ENCODE measurements around the gene ANKRD60. TPM values are rescaled to one million over a fixed set of nuclear protein-coding genes. Genes with fewer than 3 reads are reported as not detected.

The ANKRD60 gene
- polyA plus RNA-seq, 2 of the 4 experiments (the other 2 are of a cell fraction): not detected

DNA sequence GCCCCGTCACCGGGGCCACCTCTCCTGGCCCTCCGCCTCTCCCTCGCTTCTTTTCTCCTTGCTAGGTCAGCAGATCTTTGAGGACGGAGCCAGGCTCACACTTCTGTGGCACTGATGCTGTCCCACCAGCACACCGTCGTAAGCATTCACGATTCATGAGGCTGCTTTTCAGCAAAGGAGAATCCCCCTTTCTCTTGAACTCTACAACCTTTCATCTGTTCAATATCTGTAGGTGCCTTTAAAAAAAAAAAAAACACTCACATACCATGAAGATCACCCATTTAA lies 31.3 kb downstream of the ANKRD60 start:
- Histone ChIP-seq H3K27ac (no peak overlapping the region), H3K4me3 (no peak overlapping the region), H3K9me3 (no peaks in the 10 kb centered on the region), H3K4me2 (no peak overlapping the region), H3K4me1 (no peaks in the 10 kb centered on the region)
- ChIA-PET POLR2A (interaction anchor here (0.7 kb wide), 1 partner anchor 629 kb away, joined by 4 read pairs; no protein-coding TSS in a partner anchor), CTCF (interaction anchor here (0.6 to 9.1 kb wide), 4 partner anchors 12 to 784 kb away, joined by 3 to 65 read pairs (median 3); no protein-coding TSS in a partner anchor)
- no peak for DNase-seq (ENCODE audit: low read depth in 1 of 2, low spot score in 1 of 2)
- WGBS (ENCODE audit: missing lambda C conversion rate): 87% methylated on average over 8 of the region's 8 CpGs
- no peak for TF ChIP-seq CHD4 (IDR thresholded peaks at IDR 0.05; ENCODE audit: borderline replicate concordance)
- no peak for TF ChIP-seq EHF (CRISPR knock-in tag; IDR thresholded peaks at IDR 0.05)
- no peak for TF ChIP-seq ZFP36 (IDR thresholded peaks at IDR 0.05; ENCODE audit: borderline replicate concordance, partially characterized antibody)
- no peak for TF ChIP-seq ESRRA (IDR thresholded peaks at IDR 0.05; ENCODE audit: borderline replicate concordance, low read length)
- TF ChIP-seq CBX8 (IDR thresholded peaks at IDR 0.05): no peak
- no peak for TF ChIP-seq EP300 (IDR thresholded peaks at IDR 0.05)
- TF ChIP-seq MAFK (IDR thresholded peaks at IDR 0.05; ENCODE audit: partially characterized antibody): no peak
- no peak for TF ChIP-seq TP53 (CRISPR knock-in tag; IDR thresholded peaks at IDR 0.05)
- no peak for TF ChIP-seq CTCF (IDR thresholded peaks at IDR 0.05)
- TF ChIP-seq CHD2 (IDR thresholded peaks at IDR 0.05; ENCODE audit: low read length, partially characterized antibody): no peak
- TF ChIP-seq PBX3 (IDR thresholded peaks at IDR 0.05): no peak
- TF ChIP-seq HEYL (CRISPR knock-in tag; IDR thresholded peaks at IDR 0.05): no peak
- TF ChIP-seq JUNB (IDR thresholded peaks at IDR 0.05): no peak
- no peak for TF ChIP-seq ELK1 (IDR thresholded peaks at IDR 0.05; ENCODE audit: low read depth, low read length)
- TF ChIP-seq HOXB5 (CRISPR knock-in tag; IDR thresholded peaks at IDR 0.05): no peak
- no peak for TF ChIP-seq HOXA7 (CRISPR knock-in tag; IDR thresholded peaks at IDR 0.05)
- TF ChIP-seq NR3C1 (IDR thresholded peaks at IDR 0.05): no peak
- FAIRE-seq: no peak
- ATAC-seq: no peak

DNA sequence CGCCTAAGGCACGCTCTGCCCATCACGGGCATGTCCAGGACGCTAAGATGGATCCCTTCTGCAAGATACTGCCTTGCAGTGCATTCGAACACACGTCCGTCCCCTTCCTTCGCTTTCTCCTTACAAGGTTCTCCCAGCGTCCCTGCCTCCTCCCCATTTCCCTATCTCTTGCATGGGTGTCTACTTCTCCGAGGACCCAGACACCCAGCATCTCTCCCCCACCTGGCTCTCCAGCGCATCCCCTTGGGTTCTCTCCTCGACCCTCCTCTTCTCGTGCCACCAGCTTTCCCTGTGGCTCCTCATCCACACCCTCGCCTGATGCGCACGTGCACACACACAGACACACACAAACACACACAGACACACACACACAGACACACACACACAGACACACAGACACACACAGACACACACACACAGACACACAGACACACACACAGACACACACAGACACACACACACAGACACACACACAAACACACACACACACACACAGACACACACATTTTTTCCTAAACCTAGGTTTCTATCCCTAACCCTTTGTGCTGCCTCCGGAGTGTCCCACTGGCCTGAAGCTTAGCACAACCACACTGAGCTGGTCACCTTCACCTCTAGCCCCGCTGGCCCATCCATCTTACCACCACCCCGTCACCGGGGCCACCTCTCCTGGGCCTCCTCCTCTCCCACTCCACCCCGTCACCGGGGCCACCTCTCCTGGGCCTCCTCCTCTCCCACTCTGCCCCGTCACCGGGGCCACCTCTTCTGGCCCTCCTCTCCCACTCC lies 31.9 kb downstream of the ANKRD60 start:
- FAIRE-seq (no peak), ATAC-seq (no peak; a peak in 1 of 6 replicates), DNase-seq (ENCODE audit: low read depth in 1 of 2, low spot score in 1 of 2) (no peak)
- CTCF ChIA-PET: interaction anchor here (0.7 to 9.1 kb wide), 2 partner anchors 12 to 599 kb away, joined by 3 to 65 read pairs; no protein-coding TSS in a partner anchor
- H3K27ac ChIP-seq: no peak overlapping the region
- TF ChIP-seq PHF8 (IDR thresholded peaks at IDR 0.05; ENCODE audit: borderline replicate concordance, low read depth) (no peak), CBX8 (IDR thresholded peaks at IDR 0.05) (no peak), GATA3 (IDR thresholded peaks at IDR 0.05; ENCODE audit: borderline replicate concordance) (no peak), RCOR1 (IDR thresholded peaks at IDR 0.05; ENCODE audit: low read depth, low read length) (no peak), CTCF (IDR thresholded peaks at IDR 0.05) (no peak), USF2 (IDR thresholded peaks at IDR 0.05) (no peak), MYC (IDR thresholded peaks at IDR 0.05; ENCODE audit: borderline replicate concordance, low read length) (no peak), PBX3 (IDR thresholded peaks at IDR 0.05) (no peak), EHMT2 (IDR thresholded peaks at IDR 0.05; ENCODE audit: low read depth) (no peak), JUN (IDR thresholded peaks at IDR 0.05) (no peak)
- TF ChIP-seq, protein P1, sequence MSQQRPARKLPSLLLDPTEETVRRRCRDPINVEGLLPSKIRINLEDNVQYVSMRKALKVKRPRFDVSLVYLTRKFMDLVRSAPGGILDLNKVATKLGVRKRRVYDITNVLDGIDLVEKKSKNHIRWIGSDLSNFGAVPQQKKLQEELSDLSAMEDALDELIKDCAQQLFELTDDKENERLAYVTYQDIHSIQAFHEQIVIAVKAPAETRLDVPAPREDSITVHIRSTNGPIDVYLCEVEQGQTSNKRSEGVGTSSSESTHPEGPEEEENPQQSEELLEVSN (IDR thresholded peaks at IDR 0.05; ENCODE audit: borderline replicate concordance, low read depth): no peak
- TF ChIP-seq, protein P2, sequence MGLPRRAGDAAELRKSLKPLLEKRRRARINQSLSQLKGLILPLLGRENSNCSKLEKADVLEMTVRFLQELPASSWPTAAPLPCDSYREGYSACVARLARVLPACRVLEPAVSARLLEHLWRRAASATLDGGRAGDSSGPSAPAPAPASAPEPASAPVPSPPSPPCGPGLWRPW (IDR thresholded peaks at IDR 0.05): no peak
- H3K4me2 ChIP-seq: no peak overlapping the region
- WGBS (ENCODE audit: missing lambda C conversion rate): 66% methylated on average over 24 of the region's 24 CpGs
- POLR2A ChIA-PET: interaction anchor here (0.7 kb wide), 1 partner anchor 628 kb away, joined by 4 read pairs; no protein-coding TSS in a partner anchor
- no peak overlapping the region for H3K4me3 ChIP-seq
- no peaks in the 10 kb centered on the region for H3K9me3 ChIP-seq
- no peaks in the 10 kb centered on the region for H3K4me1 ChIP-seq

Measured in A549 (cell line).